Adipocyte (in vitro differentiated cells): ENCODE results near the gene PHRF1.

ENCODE experiments used
- DNase-seq: peaks from one replicate; pipeline ENCODE4 v3.0.0-alpha.2; 2015; ENCODE audit warnings: low read depth
- H3K27me3 ChIP-seq: replicated peaks from 2 replicates; pipeline ENCODE4 v1.7.0; 2013; ENCODE audit warnings: mild to moderate bottlenecking, low read length, moderate library complexity; ENCODE audit not compliant: control insufficient read depth, insufficient read depth
- H3K36me3 ChIP-seq: 2 replicates; pipeline ENCODE4 v1.7.0; 2013; ENCODE audit warnings: low read length, mild to moderate bottlenecking, moderate library complexity; ENCODE audit not compliant: control insufficient read depth, insufficient read depth, severe bottlenecking
- H3K4me1 ChIP-seq: 2 replicates; pipeline ENCODE4 v1.7.0; 2013; ENCODE audit warnings: mild to moderate bottlenecking, low read length, moderate library complexity; ENCODE audit not compliant: control insufficient read depth, insufficient read depth
- H3K4me3 ChIP-seq: 2 replicates; pipeline ENCODE4 v1.7.0; 2013; ENCODE audit warnings: mild to moderate bottlenecking, low read length, moderate library complexity
- H3K9ac ChIP-seq: 2 replicates; pipeline ENCODE4 v1.7.0; 2013; ENCODE audit warnings: mild to moderate bottlenecking, low read length, moderate library complexity
- H3K9me3 ChIP-seq: 2 replicates; pipeline ENCODE4 v1.7.0; 2013; ENCODE audit warnings: mild to moderate bottlenecking, low read length, moderate library complexity; ENCODE audit not compliant: control insufficient read depth

Gene PHRF1

DNA sequence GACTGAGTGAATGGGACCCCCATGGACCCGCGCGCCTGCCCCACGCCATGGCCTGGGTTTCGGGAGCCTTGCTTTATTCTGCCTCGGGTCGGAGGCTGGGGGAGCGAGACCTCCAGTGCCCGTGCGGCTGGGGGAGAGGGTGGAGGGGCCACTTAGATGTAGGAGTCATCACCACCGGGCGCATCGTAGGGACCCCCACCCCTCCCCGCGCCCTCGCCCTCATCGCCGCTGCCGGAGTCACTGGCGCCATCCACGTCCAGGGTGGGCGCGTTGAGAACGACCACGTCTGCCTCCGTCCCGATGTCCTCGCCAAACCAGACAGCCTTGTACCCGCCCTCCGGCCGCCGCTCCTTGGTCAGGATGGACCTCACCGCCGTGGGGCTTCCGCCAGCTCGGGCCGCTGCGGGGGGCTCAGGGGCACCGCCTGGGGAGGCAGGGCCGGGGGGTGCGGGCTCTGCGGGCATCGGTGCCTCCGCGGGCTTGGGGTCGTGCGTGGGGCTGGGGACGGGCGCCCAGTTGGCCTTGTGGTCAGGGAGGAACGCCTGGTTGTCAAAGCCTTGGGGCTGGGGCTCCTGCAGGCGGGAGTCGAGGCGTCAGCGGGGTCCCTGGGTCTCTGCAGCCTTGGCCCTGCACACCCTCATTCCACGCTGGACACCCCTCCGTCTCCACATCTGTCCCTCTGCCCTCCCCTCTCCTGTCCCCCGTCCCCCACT, 41.1 kb downstream of the PHRF1 start:
- DNase-seq = no peak
- Histone ChIP-seq H3K27me3 (no peaks in the 10 kb centered on the region), H3K4me3 (no peak overlapping the region), H3K36me3 (peaks cover 15% of the 10 kb centered on the region), H3K4me1 (peaks cover 11% of the 10 kb centered on the region), H3K9me3 (no peaks in the 10 kb centered on the region), H3K9ac (no peak overlapping the region)

DNA sequence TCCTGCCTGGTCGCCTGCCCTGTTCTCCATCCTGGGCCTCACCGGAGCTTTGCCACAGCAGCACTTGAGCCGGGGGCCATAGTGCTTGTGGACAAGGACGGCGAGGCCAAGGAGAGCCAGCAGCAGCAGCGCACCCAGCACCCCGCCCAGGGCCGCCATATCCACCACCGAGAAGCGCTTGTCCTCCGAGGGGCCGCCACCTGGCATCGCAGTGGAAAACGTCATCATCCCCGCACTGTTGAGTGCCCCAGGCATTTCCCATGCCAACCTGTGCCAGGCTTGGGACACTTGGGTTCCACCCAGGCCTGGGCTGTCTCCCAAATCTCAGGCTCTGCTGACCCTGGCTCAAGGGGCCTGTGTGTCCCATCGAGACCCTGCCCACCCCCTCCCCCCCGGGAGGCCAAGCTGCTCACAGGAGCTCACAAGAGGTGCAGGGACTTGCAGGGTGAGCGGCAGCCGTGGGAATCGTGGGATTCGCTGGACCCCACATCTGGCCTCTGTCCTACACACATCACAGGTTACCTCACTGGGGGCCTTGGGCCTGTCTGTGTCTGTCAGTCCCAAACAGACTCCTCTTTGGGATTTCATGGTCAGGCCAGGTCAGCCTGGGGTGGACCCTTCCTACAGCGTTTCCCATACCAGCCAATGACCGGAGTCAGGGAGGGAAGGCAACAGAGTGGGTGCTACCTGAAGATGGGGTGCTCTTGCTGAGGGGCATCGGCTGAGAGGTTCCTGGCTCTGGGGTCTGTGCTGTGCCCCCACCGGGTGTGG, 41.8 kb downstream of the PHRF1 start:
- H3K4me3 ChIP-seq = no peak overlapping the region
- H3K36me3 ChIP-seq = peaks cover 7% of the 10 kb centered on the region

DNA sequence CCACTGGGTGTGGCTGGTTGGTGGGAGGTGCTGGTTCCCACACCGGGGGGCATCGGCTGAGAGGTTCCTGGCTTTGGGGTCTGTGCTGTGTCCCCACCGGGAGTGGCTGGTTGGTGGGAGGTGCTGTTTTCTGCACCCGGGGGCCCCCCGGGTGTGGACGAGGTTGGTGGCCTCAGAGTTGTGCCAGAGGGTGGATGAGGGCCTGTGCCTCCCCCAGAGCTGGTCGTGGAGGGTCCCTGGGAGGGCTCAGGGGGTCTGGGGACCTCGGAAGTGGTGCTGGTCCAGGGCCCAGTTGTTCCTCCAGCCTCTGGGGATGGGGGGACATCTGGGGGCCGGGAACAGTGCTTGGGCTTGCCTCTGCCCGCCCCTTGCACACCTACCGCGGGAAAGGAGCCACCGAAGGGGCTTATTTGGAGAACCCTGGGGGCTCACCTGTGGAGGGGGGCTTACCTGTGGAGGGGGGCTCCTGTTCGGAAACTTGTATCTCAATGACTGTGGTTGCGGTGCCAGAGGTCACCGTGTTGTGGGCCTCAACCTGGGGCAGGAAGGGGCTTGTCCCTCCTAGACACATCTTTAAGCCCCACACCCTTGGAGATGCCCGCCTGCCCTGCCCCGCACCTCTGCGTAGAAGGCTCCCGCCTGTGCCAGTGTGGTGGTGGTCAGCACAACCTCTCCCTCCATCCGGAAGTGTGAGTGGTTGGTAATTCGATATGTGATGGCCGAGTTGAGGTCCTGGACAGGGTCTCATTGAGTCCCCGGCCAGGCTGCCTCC, 42.8 kb downstream of the PHRF1 start:
- DNase-seq = no peak
- Histone ChIP-seq H3K4me3 (no peak overlapping the region), H3K9ac (no peak overlapping the region)

More for the DNA sequence above, 41.8 kb downstream of the PHRF1 start:
- Histone ChIP-seq H3K27me3 (no peaks in the 10 kb centered on the region), H3K9me3 (no peaks in the 10 kb centered on the region), H3K4me1 (peaks cover 11% of the 10 kb centered on the region), H3K9ac (no peak overlapping the region)
- no peak for DNase-seq

DNA sequence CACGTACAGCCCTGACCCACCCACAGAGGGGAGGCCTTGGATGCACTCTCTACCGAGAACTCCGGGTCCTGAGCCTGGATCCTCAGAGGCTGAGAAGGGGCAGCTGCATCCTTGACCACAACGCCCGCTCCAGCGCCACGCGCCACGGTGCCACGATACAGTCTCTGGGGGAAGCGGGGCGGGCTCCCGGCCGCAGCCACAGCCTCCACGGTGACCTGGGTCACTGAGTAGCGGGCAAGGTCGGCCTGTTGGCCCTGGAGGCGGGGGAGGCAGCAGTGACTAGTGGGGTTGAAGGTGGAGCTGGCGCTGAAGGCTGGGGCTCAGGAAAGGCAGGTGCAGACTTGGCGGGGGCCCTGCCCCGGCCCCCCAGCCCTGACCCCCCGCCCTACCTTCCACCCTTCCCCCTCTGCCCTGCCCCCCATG, 43.4 kb downstream of the PHRF1 start:
- DNase-seq = no peak
- H3K9me3 ChIP-seq = no peaks in the 10 kb centered on the region
- H3K27me3 ChIP-seq = no peaks in the 10 kb centered on the region
- H3K36me3 ChIP-seq = peaks cover 5% of the 10 kb centered on the region
- H3K4me1 ChIP-seq = peaks cover 6% of the 10 kb centered on the region
- no peak overlapping the region for H3K4me3 ChIP-seq
- H3K9ac ChIP-seq = no peak overlapping the region

More for the DNA sequence above, 42.8 kb downstream of the PHRF1 start:
- peaks cover 11% of the 10 kb centered on the region for H3K4me1 ChIP-seq
- H3K9me3 ChIP-seq = no peaks in the 10 kb centered on the region
- H3K36me3 ChIP-seq = peaks cover 5% of the 10 kb centered on the region
- H3K27me3 ChIP-seq = no peaks in the 10 kb centered on the region

DNA sequence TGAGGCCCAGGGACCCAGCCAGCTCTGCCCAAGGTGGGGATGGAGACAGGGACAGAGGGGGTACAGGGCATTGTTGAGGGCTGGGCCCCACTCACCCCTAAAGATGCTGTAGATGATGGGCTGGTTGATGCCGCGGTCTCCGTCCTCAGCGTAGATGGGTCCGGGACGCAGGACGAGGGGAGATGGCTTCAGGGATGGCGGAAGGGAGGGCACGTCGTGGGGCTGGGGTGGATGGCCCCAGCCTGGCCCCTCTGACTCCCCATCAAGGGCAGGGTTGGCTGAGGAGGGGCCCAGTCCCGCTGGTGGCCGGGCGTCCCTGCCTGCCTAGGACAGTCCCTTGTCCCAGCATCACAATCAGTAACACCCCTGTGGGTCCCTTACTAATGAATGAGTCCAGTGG, 43.9 kb downstream of the PHRF1 start:
- Histone ChIP-seq H3K4me1 (peaks cover 2% of the 10 kb centered on the region), H3K9ac (no peak overlapping the region), H3K27me3 (no peaks in the 10 kb centered on the region), H3K36me3 (peaks cover 5% of the 10 kb centered on the region), H3K4me3 (no peak overlapping the region), H3K9me3 (no peaks in the 10 kb centered on the region)
- DNase-seq = no peak

DNA sequence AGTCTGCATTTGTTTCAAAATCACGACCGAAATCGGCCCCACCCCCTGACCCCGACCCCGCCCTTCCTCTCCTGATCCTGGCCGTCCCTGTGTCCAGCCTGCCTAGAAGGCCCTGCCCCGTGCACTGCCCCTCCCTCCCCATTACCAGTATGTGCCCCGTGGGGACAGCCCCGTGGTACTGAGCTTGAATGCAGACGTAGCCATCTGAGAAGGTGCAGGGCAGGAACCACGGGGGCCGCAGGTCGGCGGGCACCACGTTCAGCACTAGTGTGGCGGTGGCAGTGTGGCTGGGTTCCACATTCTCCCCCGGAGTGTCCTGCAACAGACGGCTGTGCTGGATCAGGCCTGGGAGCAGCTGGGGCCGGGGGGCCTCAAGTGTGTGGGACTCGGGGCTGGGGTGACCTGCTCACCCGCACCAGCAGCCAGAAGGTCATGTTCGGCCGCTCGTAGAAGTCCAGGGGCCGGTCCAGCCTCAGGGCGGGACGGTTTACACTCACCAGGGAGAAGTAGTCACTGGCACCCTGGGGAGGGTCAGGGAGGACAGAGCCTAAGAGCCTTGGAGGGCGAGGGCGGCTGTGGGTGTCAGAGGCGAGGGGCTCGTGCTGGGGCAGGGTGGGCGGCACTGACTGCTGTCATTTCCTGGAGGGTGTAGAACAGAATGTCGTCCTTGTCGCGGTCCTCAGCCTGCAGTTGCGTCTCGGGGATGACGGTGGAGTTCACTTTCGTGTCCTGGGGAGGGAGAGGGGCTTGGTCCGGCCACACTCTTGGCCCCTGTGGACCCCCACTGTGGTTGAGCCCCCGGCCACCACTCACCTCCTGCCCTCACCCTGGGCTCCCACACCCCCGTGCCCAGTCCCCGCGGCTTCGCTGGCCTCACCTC, 44.9 kb downstream of the PHRF1 start:
- Histone ChIP-seq H3K9ac (no peak overlapping the region), H3K9me3 (no peaks in the 10 kb centered on the region), H3K4me3 (no peak overlapping the region), H3K27me3 (peaks cover 5% of the 10 kb centered on the region), H3K36me3 (peaks cover 5% of the 10 kb centered on the region), H3K4me1 (no peaks in the 10 kb centered on the region)
- no peak for DNase-seq

DNA sequence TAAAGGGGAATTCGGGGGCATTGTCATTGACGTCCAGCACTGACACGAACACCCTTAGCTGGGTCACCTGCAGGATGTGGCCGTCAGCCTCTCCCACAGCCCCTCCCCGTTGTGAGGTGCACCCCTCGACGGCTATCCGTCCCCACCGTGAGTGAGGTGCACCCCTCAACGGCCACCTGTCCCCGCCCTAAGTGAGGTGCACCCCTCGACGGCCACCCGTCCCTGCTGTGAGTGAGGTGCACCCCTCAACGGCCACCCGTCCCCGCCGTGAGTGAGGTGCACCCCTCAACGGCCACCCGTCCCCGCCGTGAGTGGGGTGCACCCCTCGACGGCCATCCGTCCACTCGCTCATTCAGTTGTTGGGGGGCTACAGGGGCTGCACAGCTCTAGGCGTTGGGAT, 45.6 kb downstream of the PHRF1 start:
- Histone ChIP-seq H3K36me3 (peaks cover 5% of the 10 kb centered on the region), H3K27me3 (peaks cover 5% of the 10 kb centered on the region)
- no peak for DNase-seq

DNA sequence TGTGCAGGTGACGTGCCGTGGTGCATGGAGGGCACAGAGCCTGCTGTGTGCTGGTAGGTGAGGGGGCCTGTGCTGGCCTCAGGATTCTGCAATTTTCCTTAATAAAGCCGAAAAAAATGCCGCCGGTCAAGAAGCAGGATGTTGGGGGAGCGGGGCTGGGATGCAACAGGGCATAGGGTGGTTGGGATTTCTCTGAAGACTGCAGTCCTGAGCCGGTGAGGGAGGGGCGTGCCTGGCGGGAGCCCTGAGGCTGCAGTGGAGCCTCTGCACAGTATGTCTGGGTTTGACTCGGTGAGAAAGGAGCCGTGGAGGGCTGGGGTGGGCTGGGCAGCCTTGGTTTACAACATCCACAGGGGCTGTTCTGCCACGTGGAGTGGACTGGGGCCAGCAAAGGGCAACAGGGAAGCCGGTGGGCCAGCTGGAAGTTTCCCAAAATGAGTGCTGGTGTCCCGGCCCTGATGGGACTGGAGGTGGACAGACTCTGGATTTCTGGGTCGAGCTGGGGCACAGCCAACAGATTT, 47.1 kb downstream of the PHRF1 start:
- Histone ChIP-seq H3K36me3 (peaks cover 2% of the 10 kb centered on the region), H3K9ac (no peak overlapping the region), H3K27me3 (peaks cover 5% of the 10 kb centered on the region), H3K4me3 (no peak overlapping the region), H3K4me1 (no peaks in the 10 kb centered on the region), H3K9me3 (no peaks in the 10 kb centered on the region)
- DNase-seq = no peak

More for the DNA sequence above, 45.6 kb downstream of the PHRF1 start:
- H3K9ac ChIP-seq = no peak overlapping the region
- no peaks in the 10 kb centered on the region for H3K9me3 ChIP-seq
- no peaks in the 10 kb centered on the region for H3K4me1 ChIP-seq
- H3K4me3 ChIP-seq = no peak overlapping the region

DNA sequence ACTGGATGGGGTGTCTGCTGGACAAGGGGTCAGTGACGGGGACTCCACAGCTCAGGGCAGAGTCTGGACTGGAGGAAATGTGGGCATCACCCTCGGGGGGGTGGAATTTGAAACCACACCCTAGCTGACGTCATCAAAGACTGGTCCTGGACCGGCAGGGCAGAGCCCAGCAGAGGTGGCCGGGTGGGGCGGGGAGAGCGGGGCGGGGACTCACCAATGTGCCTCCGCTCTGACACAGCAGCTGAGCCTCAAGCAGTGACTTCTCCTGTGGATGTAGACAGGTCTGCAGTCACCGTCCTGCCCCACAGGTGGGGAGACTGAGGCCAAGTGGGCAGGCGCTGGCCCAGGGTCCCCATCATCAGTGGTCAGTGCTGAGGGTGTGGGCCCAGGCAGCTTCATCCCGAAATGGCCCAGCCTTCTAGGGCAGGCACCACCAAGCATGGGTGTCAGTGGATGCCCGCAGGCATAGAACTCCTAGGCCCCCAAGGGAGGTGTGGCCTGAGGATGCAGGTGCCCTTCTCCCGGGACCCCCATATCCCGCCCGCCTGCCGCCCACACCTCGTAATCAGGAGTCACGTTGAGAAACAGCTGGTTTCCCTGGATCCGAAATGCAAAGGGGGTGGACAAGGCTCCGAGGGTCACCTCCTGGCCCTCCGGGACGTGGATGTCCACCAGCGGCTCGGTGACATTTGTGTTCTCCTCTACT, 47.9 kb downstream of the PHRF1 start:
- Histone ChIP-seq H3K4me3 (no peak overlapping the region), H3K4me1 (no peaks in the 10 kb centered on the region), H3K36me3 (no peaks in the 10 kb centered on the region), H3K9ac (no peak overlapping the region), H3K27me3 (peaks cover 5% of the 10 kb centered on the region), H3K9me3 (no peaks in the 10 kb centered on the region)
- no peak for DNase-seq
